ENCODE results near the gene CABP2. TPM values are rescaled to one million over a fixed set of nuclear protein-coding genes. Genes with fewer than 3 reads are reported as not detected.
"Not testable (repeated sequence)": the region's sequence is repeated elsewhere in the genome, so short reads cannot be mapped to it uniquely, and the experiment has no call there.

The CABP2 gene
- total RNA-seq (not detected), polyA plus RNA-seq (not detected)

DNA sequence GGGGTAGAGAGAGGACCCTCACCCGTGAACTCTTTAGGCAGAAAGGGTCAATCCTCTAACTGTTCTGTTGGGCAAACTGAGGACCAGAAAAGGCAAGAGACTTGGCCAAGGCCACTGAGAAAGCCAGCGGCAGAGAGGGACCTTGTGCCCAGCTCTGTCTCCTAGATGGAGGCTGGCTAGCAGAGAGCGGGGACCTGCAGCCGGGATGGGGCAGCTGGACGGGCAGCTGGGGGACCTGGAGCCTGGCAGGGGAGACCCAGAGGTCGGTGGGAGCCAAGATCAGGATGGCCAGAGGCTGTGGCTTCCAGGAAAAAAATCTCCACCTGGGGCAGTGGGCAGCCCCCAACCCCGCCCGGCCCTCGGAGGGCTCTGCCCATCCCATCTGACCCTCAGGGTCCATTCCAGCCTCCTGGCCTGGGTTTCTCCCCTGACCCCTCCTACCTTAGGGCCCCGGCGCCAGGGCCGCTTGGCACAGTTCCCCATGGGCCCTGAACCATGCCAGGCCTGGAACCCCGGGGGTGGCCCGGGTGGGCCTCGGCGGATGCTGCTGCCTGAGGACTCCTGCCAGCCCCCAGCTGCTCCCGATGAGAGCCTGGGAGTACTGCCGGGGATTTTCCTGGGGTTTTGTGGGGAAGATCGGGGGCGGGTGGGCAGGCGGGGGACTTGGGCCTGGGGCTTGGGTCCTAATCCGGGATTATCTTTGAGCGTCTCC lies at the start of gene CABP2:
Gene CABP2 (minus strand): TSS at position 603 of the 712 bp plus-strand sequence. CDS start 120 bp downstream, at position 483.
- Histone ChIP-seq H3K4me1 (ENCODE audit: control insufficient read depth, insufficient read depth, low read length, poor library complexity, severe bottlenecking) (no peaks in the 10 kb centered on the region), H3K4me3 (ENCODE audit: low read depth, low read length) (no peak within 1 kb of the TSS), H3K27me3 (ENCODE audit: control insufficient read depth, insufficient read depth, low read length) (peaks cover 2% of the 10 kb centered on the region), H3K27ac (ENCODE audit: insufficient read depth, low read length, poor library complexity, severe bottlenecking) (no peak within 1 kb of the TSS), H3K9me3 (ENCODE audit: control insufficient read depth in 2 of 2, low read length in 2 of 2) (no peaks in the 10 kb centered on the region), H3K36me3 (ENCODE audit: control insufficient read depth, insufficient read depth, low read length) (no peaks in the 10 kb centered on the region)
- H3K9me3 Mint-ChIP-seq = peaks cover 0 to 1% (median 0%) of the 10 kb centered on the region in 7 donors
- H3K27me3 Mint-ChIP-seq = peaks cover 13% of the 10 kb centered on the region
- ATAC-seq (ENCODE audit: low read depth in 2 of 2) = no peak
- no peaks in the 10 kb centered on the region for H3K4me1 Mint-ChIP-seq
- H3K4me3 Mint-ChIP-seq = no peak within 1 kb of the TSS
- DNase-seq = no peak
- H3K36me3 Mint-ChIP-seq = no peaks in the 10 kb centered on the region
- H3K27ac Mint-ChIP-seq = no peak within 1 kb of the TSS

DNA sequence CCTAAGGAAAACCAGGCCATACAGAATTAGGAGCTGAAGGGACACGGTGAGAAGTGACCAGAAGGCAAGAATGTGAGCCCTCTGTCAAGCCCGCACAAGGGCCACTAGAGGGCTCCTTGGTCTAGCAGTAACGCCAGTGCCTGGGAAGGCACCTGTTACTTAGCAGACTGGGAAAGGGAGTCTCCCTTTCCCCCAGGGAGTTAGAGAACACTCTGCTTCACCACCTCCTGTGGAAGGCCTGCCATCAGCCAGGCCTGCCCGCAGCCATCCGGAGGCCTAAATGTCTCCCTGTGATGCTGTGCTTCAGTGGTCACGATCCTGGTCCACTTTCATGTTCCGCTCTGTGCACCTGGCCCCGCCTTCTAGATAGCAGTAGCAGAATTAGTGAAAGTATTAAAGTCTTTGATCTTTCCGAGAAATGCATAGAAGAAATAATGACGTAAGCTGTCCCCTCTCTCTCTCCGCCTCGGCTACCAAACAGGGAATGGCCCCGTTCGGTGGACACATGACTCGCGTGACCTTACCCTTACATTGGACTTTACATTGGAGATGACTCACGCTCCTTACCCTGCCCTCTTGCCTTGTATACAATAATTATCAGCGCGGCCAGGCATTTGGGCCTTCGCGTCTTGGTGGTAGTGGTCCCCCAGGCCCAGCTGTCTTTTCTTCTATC lies 49.6 kb upstream of the CABP2 start:
- Histone ChIP-seq H3K9me3 (ENCODE audit: control insufficient read depth in 2 of 2, low read length in 2 of 2) (no peaks in the 10 kb centered on the region), H3K27ac (ENCODE audit: insufficient read depth, low read length, poor library complexity, severe bottlenecking) (no peak overlapping the region), H3K27me3 (ENCODE audit: control insufficient read depth, insufficient read depth, low read length) (peaks cover 6% of the 10 kb centered on the region), H3K36me3 (ENCODE audit: control insufficient read depth, insufficient read depth, low read length) (no peaks in the 10 kb centered on the region), H3K4me3 (ENCODE audit: low read depth, low read length) (no peak overlapping the region), H3K4me1 (ENCODE audit: control insufficient read depth, insufficient read depth, low read length, poor library complexity, severe bottlenecking) (no peaks in the 10 kb centered on the region)
- H3K9me3 Mint-ChIP-seq = peaks cover 0 to 1% (median 0%) of the 10 kb centered on the region in 7 donors
- DNase-seq (peak in 1 of 3 donors; percentile 42), ATAC-seq (ENCODE audit: low read depth in 2 of 2) (no peak)
- peaks cover 43% of the 10 kb centered on the region for H3K27me3 Mint-ChIP-seq
- H3K4me3 Mint-ChIP-seq = peak overlapping the region in 1 of 4 donors; percentile 58
- no peak overlapping the region for H3K27ac Mint-ChIP-seq
- peaks cover 0 to 6% (median under 1%) of the 10 kb centered on the region in 4 donors for H3K4me1 Mint-ChIP-seq
- H3K36me3 Mint-ChIP-seq = no peaks in the 10 kb centered on the region

DNA sequence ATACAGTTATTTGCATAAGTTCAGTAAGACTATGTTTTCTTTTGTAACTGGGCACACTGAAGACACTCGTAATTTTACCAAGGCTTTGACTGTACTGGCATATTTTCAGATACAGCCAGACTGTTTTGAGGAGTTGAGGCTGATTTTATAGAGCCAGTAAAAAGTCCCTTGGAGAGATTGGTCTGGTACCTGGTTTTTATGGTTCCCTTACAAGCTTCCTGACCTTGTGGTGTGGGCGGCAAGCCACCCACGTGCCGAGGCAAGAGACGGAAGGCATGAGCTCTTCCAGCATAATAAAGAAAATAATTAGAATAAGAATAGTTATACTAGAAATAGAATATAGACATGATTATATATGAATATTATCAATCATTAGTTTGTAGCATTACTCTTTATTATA lies 49.1 kb upstream of the CABP2 start:
- Histone ChIP-seq H3K27ac (ENCODE audit: insufficient read depth, low read length, poor library complexity, severe bottlenecking) (no peak overlapping the region), H3K27me3 (ENCODE audit: control insufficient read depth, insufficient read depth, low read length) (peaks cover 6% of the 10 kb centered on the region), H3K36me3 (ENCODE audit: control insufficient read depth, insufficient read depth, low read length) (no peaks in the 10 kb centered on the region), H3K9me3 (ENCODE audit: control insufficient read depth in 2 of 2, low read length in 2 of 2) (no peaks in the 10 kb centered on the region), H3K4me1 (ENCODE audit: control insufficient read depth, insufficient read depth, low read length, poor library complexity, severe bottlenecking) (no peaks in the 10 kb centered on the region), H3K4me3 (ENCODE audit: low read depth, low read length) (no peak overlapping the region)
- no peaks in the 10 kb centered on the region for H3K36me3 Mint-ChIP-seq
- H3K9me3 Mint-ChIP-seq = peaks cover 0 to 1% (median 0%) of the 10 kb centered on the region in 7 donors
- H3K4me1 Mint-ChIP-seq = peaks cover 0 to 6% (median under 1%) of the 10 kb centered on the region in 4 donors
- peaks cover 41% of the 10 kb centered on the region for H3K27me3 Mint-ChIP-seq
- no peak overlapping the region for H3K27ac Mint-ChIP-seq
- no peak for DNase-seq
- H3K4me3 Mint-ChIP-seq = no peak overlapping the region
- ATAC-seq (ENCODE audit: low read depth in 2 of 2) = no peak

DNA sequence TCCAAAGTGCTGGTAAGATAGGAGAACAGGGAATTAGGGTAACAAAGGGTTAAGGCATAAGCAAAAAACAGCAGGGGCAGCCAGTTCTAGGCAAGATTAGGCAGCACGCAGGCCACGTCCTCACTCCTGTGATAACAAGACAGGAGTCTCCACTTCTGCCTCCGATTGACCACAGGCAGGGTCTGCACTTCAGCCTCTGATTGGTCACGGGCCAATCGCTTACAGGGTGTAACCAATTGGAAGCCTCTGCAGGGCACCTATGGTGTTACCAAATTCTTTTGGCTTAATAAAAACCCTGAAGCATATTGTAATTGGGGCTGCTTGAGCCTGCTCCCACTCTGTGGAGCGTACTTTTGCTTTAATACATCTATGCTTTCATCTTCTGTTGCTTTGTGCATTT lies 48.2 kb upstream of the CABP2 start:
- no peak overlapping the region for H3K4me3 Mint-ChIP-seq
- peaks cover 36% of the 10 kb centered on the region for H3K27me3 Mint-ChIP-seq
- no peaks in the 10 kb centered on the region for H3K36me3 Mint-ChIP-seq
- peaks cover 6% of the 10 kb centered on the region for H3K27me3 ChIP-seq (ENCODE audit: control insufficient read depth, insufficient read depth, low read length)
- no peak for ATAC-seq (ENCODE audit: low read depth in 2 of 2)
- DNase-seq = no peak
- no peak overlapping the region for H3K27ac Mint-ChIP-seq
- peaks cover 0 to 6% (median under 1%) of the 10 kb centered on the region in 4 donors for H3K4me1 Mint-ChIP-seq
- no peaks in the 10 kb centered on the region for H3K36me3 ChIP-seq (ENCODE audit: control insufficient read depth, insufficient read depth, low read length)
- no peaks in the 10 kb centered on the region for H3K9me3 ChIP-seq (ENCODE audit: control insufficient read depth in 2 of 2, low read length in 2 of 2)
- H3K9me3 Mint-ChIP-seq = peaks cover 0 to 1% (median 0%) of the 10 kb centered on the region in 7 donors
- no peak overlapping the region for H3K4me3 ChIP-seq (ENCODE audit: low read depth, low read length)
- no peak overlapping the region for H3K27ac ChIP-seq (ENCODE audit: insufficient read depth, low read length, poor library complexity, severe bottlenecking)
- no peaks in the 10 kb centered on the region for H3K4me1 ChIP-seq (ENCODE audit: control insufficient read depth, insufficient read depth, low read length, poor library complexity, severe bottlenecking)

DNA sequence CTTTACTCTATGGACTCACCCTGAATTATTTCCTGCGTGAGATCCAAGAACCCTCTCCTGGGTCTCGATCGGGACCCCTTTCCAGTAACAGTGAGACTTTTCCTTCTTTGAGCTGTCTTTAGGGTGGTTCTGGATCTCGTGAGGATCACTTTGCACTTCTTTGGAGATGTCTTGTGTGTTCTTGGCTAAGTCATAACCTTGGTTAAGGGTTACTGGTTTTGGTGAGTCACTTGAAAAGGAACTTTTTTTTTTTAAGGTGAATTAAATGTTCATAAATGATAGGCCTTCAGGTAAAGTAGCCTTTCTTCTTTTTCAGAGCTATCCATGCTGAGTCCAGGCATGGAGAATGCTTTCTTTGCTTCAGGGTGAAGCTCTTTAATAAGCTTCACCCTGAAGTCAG lies 41.0 kb upstream of the CABP2 start:
- no peak overlapping the region for H3K4me3 ChIP-seq (ENCODE audit: low read depth, low read length)
- Mint-ChIP-seq H3K27me3 (peaks cover 29% of the 10 kb centered on the region), H3K4me3 (no peak overlapping the region), H3K9me3 (no peaks in the 10 kb centered on the region), H3K4me1 (peaks cover 0 to 5% (median 0%) of the 10 kb centered on the region in 4 donors), H3K27ac (no peak overlapping the region), H3K36me3 (no peaks in the 10 kb centered on the region)
- H3K27ac ChIP-seq (ENCODE audit: insufficient read depth, low read length, poor library complexity, severe bottlenecking) = no peak overlapping the region
- no peaks in the 10 kb centered on the region for H3K9me3 ChIP-seq (ENCODE audit: control insufficient read depth in 2 of 2, low read length in 2 of 2)
- H3K36me3 ChIP-seq (ENCODE audit: control insufficient read depth, insufficient read depth, low read length) = no peaks in the 10 kb centered on the region
- no peaks in the 10 kb centered on the region for H3K4me1 ChIP-seq (ENCODE audit: control insufficient read depth, insufficient read depth, low read length, poor library complexity, severe bottlenecking)
- peaks cover 3% of the 10 kb centered on the region for H3K27me3 ChIP-seq (ENCODE audit: control insufficient read depth, insufficient read depth, low read length)
- ATAC-seq (ENCODE audit: low read depth in 2 of 2) (no peak), DNase-seq (no peak)

DNA sequence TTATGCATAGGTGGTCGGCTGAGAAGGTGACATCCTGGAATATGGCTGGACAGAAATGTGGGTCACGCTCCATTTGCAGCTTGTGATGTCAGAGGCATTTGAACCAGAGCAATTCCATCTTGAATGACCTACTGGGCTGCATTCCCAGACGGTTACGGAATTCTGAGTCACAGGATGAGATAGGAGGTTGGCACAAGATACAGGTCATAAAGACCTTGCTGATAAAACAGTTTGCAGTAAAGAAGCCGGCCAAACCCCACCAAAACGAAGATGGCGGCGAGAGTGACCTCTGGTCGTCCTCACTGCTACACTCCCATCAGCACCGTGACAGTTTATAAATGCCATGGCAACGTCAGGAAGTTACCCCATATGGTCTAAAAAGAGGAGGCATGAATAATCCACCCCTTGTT lies 40.5 kb upstream of the CABP2 start:
- not testable (repeated sequence) for H3K36me3 ChIP-seq (ENCODE audit: control insufficient read depth, insufficient read depth, low read length); H3K4me3 ChIP-seq (ENCODE audit: low read depth, low read length); H3K9me3 Mint-ChIP-seq; ATAC-seq (ENCODE audit: low read depth in 2 of 2); H3K4me1 Mint-ChIP-seq; H3K27ac Mint-ChIP-seq; H3K4me1 ChIP-seq (ENCODE audit: control insufficient read depth, insufficient read depth, low read length, poor library complexity, severe bottlenecking); H3K36me3 Mint-ChIP-seq; DNase-seq; H3K4me3 Mint-ChIP-seq; H3K27ac ChIP-seq (ENCODE audit: insufficient read depth, low read length, poor library complexity, severe bottlenecking); H3K27me3 ChIP-seq (ENCODE audit: control insufficient read depth, insufficient read depth, low read length); H3K9me3 ChIP-seq (ENCODE audit: control insufficient read depth in 2 of 2, low read length in 2 of 2)
- peaks cover 29% of the 10 kb centered on the region for H3K27me3 Mint-ChIP-seq

DNA sequence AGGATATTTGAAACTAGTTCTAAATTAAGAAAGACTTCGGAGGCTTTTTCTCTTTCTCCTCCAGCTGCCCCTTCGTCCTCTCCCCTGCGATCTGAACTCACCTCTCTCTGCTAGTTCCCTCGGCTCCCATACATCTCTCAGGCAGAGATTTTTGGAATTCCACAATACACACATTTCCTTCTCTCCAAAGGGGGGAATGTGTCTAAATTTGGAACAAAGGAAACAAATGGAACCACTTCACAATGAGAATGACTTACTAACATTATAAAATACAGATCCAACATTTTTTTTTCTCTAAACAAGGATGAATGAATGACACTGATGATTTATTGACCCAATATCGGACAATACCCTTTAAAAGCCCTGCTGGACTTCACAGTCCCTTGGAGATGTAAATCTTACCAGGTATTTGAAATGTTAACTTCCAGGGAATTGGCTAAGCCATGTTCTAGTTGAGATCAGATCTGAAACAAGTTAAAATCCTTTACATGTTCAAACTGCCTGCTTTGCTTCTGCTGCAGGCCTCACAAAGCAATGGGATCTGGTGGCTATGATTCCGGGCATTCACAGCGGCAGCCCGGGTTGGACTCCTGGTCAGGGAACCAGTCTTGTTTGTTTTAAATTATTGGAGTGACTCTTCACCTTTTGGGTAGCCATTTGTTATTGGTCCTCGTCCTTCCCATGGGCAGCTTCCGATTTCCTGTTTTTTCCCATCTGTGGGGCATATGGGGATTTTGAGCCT lies 39.9 kb upstream of the CABP2 start:
- no peaks in the 10 kb centered on the region for H3K9me3 ChIP-seq (ENCODE audit: control insufficient read depth in 2 of 2, low read length in 2 of 2)
- no peak overlapping the region for H3K4me3 ChIP-seq (ENCODE audit: low read depth, low read length)
- Mint-ChIP-seq H3K4me1 (peaks cover 0 to 5% (median 0%) of the 10 kb centered on the region in 4 donors), H3K4me3 (no peak overlapping the region), H3K9me3 (no peaks in the 10 kb centered on the region), H3K27me3 (peaks cover 28% of the 10 kb centered on the region), H3K27ac (no peak overlapping the region), H3K36me3 (no peaks in the 10 kb centered on the region)
- ATAC-seq (ENCODE audit: low read depth in 2 of 2) = no peak
- H3K36me3 ChIP-seq (ENCODE audit: control insufficient read depth, insufficient read depth, low read length) = no peaks in the 10 kb centered on the region
- no peak for DNase-seq
- peaks cover 3% of the 10 kb centered on the region for H3K27me3 ChIP-seq (ENCODE audit: control insufficient read depth, insufficient read depth, low read length)
- no peaks in the 10 kb centered on the region for H3K4me1 ChIP-seq (ENCODE audit: control insufficient read depth, insufficient read depth, low read length, poor library complexity, severe bottlenecking)
- no peak overlapping the region for H3K27ac ChIP-seq (ENCODE audit: insufficient read depth, low read length, poor library complexity, severe bottlenecking)

Data from CD4-positive, CD25-positive, alpha-beta regulatory T cell (primary cell).